Astrocyte (in vitro differentiated cells and primary cell): ENCODE measurements around the gene TREX2. TPM values are rescaled to one million over a fixed set of nuclear protein-coding genes. Genes with fewer than 3 reads are reported as not detected.

Experiments used
- DNase-seq: peaks from one replicate; pipeline ENCODE4 v3.0.0-alpha.2; 2010; ENCODE audit warnings: low read depth
- FAIRE-seq: peaks from 2 replicates; lab custom pipeline; 2011; peaks lifted over from hg19 to GRCh38; lab: Jason Lieb, UNC
- H2AFZ ChIP-seq: 2 replicates; pipeline ENCODE4 v1.6.0; 2012; ENCODE audit warnings: low read depth, low read length, inconsistent platforms
- H3K27ac ChIP-seq: 2 replicates; pipeline ENCODE4 v1.5.1; 2011; ENCODE audit warnings: low read depth, low read length, inconsistent platforms
- H3K27me3 ChIP-seq: 2 replicates; pipeline ENCODE4 v1.6.0; 2011; ENCODE audit warnings: low read length, inconsistent platforms; ENCODE audit not compliant: insufficient read depth
- H3K36me3 ChIP-seq: 2 replicates; pipeline ENCODE4 v1.5.1; 2011; ENCODE audit warnings: low read length, inconsistent platforms; ENCODE audit not compliant: insufficient read depth
- H3K4me1 ChIP-seq: 2 replicates; pipeline ENCODE4 v1.5.1; 2011; ENCODE audit warnings: low read length, inconsistent platforms; ENCODE audit not compliant: insufficient read depth
- H3K4me2 ChIP-seq: 2 replicates; pipeline ENCODE4 v1.6.0; 2012; ENCODE audit warnings: low read length, inconsistent platforms
- H3K4me3 ChIP-seq: 2 replicates; pipeline ENCODE4 v1.5.1; 2011; ENCODE audit warnings: low read depth, mild to moderate bottlenecking, low read length, inconsistent platforms; ENCODE audit not compliant: insufficient read depth
- H3K79me2 ChIP-seq: 2 replicates; pipeline ENCODE4 v1.6.0; 2012; ENCODE audit warnings: mild to moderate bottlenecking, low read length, inconsistent platforms; ENCODE audit not compliant: insufficient read depth
- H3K9ac ChIP-seq: 2 replicates; pipeline ENCODE4 v1.6.0; 2012; ENCODE audit warnings: mild to moderate bottlenecking, low read length, inconsistent platforms
- H3K9me3 ChIP-seq: 2 replicates; pipeline ENCODE4 v1.5.1; 2012; ENCODE audit warnings: low read depth, mild to moderate bottlenecking, low read length, inconsistent platforms; ENCODE audit not compliant: insufficient read depth
- H4K20me1 ChIP-seq: 2 replicates; pipeline ENCODE4 v1.6.0; 2012; ENCODE audit warnings: low read length, inconsistent platforms; ENCODE audit not compliant: insufficient read depth
- H3K27ac Mint-ChIP-seq: one replicate; pipeline ENCODE4 v1.8.0; 2021; ENCODE audit warnings: mild to moderate bottlenecking, mixed read lengths; ENCODE audit not compliant: unreplicated experiment
- H3K27me3 Mint-ChIP-seq: one replicate; pipeline ENCODE4 v1.8.0; 2021; ENCODE audit warnings: low read depth, mixed read lengths; ENCODE audit not compliant: unreplicated experiment
- H3K36me3 Mint-ChIP-seq: one replicate; pipeline ENCODE4 v1.8.0; 2021; ENCODE audit warnings: low read depth, mixed read lengths; ENCODE audit not compliant: unreplicated experiment
- H3K4me1 Mint-ChIP-seq: one replicate; pipeline ENCODE4 v1.8.0; 2021; ENCODE audit warnings: low read depth, mixed read lengths; ENCODE audit not compliant: unreplicated experiment
- H3K4me3 Mint-ChIP-seq: one replicate; pipeline ENCODE4 v1.8.0; 2021; ENCODE audit warnings: mild to moderate bottlenecking, moderate library complexity, mixed read lengths; ENCODE audit not compliant: unreplicated experiment
- H3K9me3 Mint-ChIP-seq: one replicate; pipeline ENCODE4 v1.8.0; 2021; ENCODE audit warnings: mild to moderate bottlenecking, mixed read lengths; ENCODE audit not compliant: unreplicated experiment
- CTCF ChIP-seq: IDR thresholded peaks from 2 replicates; pipeline ENCODE4 v1.5.1; 2011; ENCODE audit warnings: low read depth, mild to moderate bottlenecking, inconsistent platforms, low read length, moderate library complexity; ENCODE audit not compliant: insufficient read depth
- EZH2 ChIP-seq: IDR thresholded peaks from 2 replicates; pipeline ENCODE4 v1.6.1; 2012; ENCODE audit warnings: mild to moderate bottlenecking, low read length, inconsistent platforms; ENCODE audit not compliant: insufficient read depth
- total RNA-seq: library from RNA; stranded (reverse); gene quantifications from 2 replicates; pipeline ENCODE4 v1.2.1, GENCODE V29; 2021

TREX2 gene
- total RNA-seq, 1 donor from 2014 or later = 0.36 TPM

DNA sequence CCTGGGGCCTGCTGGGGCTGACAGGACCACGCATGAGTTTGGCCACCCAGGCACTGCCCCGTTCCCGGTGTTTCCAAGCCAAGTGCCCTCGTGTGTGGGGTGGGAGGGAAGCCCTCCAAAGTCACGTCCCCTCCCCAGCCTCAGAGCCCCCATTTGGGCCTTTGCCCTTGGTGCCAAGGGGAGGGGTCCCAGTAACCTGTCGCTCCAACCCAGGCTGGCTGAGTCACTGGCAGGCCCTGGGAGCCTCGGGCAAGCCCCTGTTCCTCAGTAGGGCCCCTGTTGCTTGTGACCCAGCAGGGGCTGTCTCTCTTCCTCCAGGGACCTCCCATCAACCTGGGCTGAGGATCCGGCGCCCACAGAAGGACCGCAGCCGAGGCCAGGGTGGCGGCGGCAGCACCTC lies 35.2 kb upstream of the TREX2 start:
- no peaks in the 10 kb centered on the region for H3K79me2 ChIP-seq
- no peaks in the 10 kb centered on the region for H3K4me1 Mint-ChIP-seq
- FAIRE-seq = no peak

DNA sequence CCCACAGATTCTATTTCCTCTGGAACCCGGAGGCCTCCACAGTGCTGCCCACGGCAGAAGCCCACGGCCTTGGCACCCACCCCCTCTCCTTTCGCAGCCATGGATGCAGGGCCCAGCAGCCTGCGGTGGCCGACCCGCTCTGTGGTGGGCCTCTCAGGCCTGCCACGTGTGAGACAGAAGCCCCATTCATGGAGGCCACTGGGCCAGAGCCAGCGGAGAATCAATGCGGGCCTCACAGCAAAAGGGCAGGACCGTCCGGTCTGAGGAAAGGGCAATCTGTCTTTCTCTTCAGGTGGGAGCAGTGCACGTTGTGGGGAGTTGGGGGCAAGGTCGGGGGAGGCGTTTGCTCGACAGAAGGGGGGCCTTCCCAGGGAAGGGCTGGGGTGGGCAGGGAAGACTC lies 32.9 kb upstream of the TREX2 start:
- H3K27me3 Mint-ChIP-seq = peaks cover 1% of the 10 kb centered on the region
- H3K27me3 ChIP-seq = no peaks in the 10 kb centered on the region
- no peak overlapping the region for H3K4me3 Mint-ChIP-seq
- no peak overlapping the region for H3K9ac ChIP-seq
- H3K36me3 Mint-ChIP-seq = peaks cover 3% of the 10 kb centered on the region
- no peak for FAIRE-seq
- H3K4me1 ChIP-seq = peaks cover 23% of the 10 kb centered on the region
- H2AFZ ChIP-seq = no peak overlapping the region
- H3K9me3 ChIP-seq = no peaks in the 10 kb centered on the region
- no peaks in the 10 kb centered on the region for H3K79me2 ChIP-seq
- H3K27ac ChIP-seq = no peak overlapping the region
- no peak for DNase-seq
- H3K27ac Mint-ChIP-seq = no peak overlapping the region
- no peak overlapping the region for H3K4me2 ChIP-seq
- H3K4me3 ChIP-seq = no peak overlapping the region
- TF ChIP-seq CTCF = no peak
- no peak for TF ChIP-seq EZH2
- no peaks in the 10 kb centered on the region for H3K4me1 Mint-ChIP-seq
- H3K36me3 ChIP-seq = no peaks in the 10 kb centered on the region
- no peaks in the 10 kb centered on the region for H3K9me3 Mint-ChIP-seq
- H4K20me1 ChIP-seq = no peaks in the 10 kb centered on the region

More for the DNA sequence above, 35.2 kb upstream of the TREX2 start:
- Mint-ChIP-seq H3K36me3 (peaks cover 3% of the 10 kb centered on the region), H3K27me3 (peaks cover 1% of the 10 kb centered on the region), H3K9me3 (no peaks in the 10 kb centered on the region), H3K4me3 (no peak overlapping the region), H3K27ac (no peak overlapping the region)
- Histone ChIP-seq H3K27ac (no peak overlapping the region), H3K9ac (no peak overlapping the region), H3K4me3 (no peak overlapping the region), H3K9me3 (no peaks in the 10 kb centered on the region), H3K4me2 (no peak overlapping the region), H3K36me3 (no peaks in the 10 kb centered on the region), H3K27me3 (no peaks in the 10 kb centered on the region), H2AFZ (no peak overlapping the region), H3K4me1 (peaks cover 18% of the 10 kb centered on the region), H4K20me1 (no peaks in the 10 kb centered on the region)
- no peak for DNase-seq
- TF ChIP-seq EZH2 = no peak
- TF ChIP-seq CTCF = no peak

DNA sequence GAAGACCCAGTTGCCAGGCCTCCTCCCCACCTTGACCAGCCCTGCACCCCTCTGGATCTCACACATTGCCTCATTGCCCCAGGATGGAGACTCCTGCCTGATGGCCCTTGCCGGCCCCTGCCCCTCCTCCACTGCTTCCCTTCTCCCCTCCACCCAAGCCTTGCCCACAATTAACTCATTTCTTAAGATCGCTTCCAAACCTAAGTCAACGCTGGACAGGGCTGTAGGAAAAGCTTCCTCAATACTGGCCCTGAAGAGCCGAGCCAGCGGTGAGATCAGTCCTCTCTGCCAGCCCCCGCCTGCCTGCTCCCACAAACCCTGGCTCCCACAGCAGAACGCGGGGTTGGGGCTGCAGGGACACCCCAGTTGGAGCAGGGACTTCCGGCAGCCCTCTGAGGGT lies 32.0 kb upstream of the TREX2 start:
- Mint-ChIP-seq H3K36me3 (peaks cover 3% of the 10 kb centered on the region), H3K4me3 (no peak overlapping the region), H3K4me1 (peaks cover 2% of the 10 kb centered on the region), H3K27me3 (peaks cover 1% of the 10 kb centered on the region), H3K9me3 (no peaks in the 10 kb centered on the region), H3K27ac (no peak overlapping the region)
- no peaks in the 10 kb centered on the region for H3K9me3 ChIP-seq
- H3K4me2 ChIP-seq = peak overlapping the region; percentile 68
- H4K20me1 ChIP-seq = no peaks in the 10 kb centered on the region
- H3K27ac ChIP-seq = peak overlapping the region; percentile 73
- no peaks in the 10 kb centered on the region for H3K79me2 ChIP-seq
- DNase-seq (peak; percentile 61), FAIRE-seq (no peak)
- no peak overlapping the region for H2AFZ ChIP-seq
- no peaks in the 10 kb centered on the region for H3K27me3 ChIP-seq
- peak overlapping the region; percentile 62 for H3K9ac ChIP-seq
- peaks cover 23% of the 10 kb centered on the region for H3K4me1 ChIP-seq
- no peaks in the 10 kb centered on the region for H3K36me3 ChIP-seq
- H3K4me3 ChIP-seq = no peak overlapping the region
- TF ChIP-seq CTCF = no peak
- no peak for TF ChIP-seq EZH2
